COLO668 (cell line): Measurements from ENCODE around the gene FAM162B.
"Not testable (repeated sequence)": the region's sequence is repeated elsewhere in the genome, so short reads cannot be mapped to it uniquely, and the experiment has no call there.

Experiments
- DNase-seq: peaks from one replicate; lab custom pipeline; 2025; ENCODE audit not compliant: unreplicated experiment; lab: John Stamatoyannopoulos, UW

FAM162B gene

DNA sequence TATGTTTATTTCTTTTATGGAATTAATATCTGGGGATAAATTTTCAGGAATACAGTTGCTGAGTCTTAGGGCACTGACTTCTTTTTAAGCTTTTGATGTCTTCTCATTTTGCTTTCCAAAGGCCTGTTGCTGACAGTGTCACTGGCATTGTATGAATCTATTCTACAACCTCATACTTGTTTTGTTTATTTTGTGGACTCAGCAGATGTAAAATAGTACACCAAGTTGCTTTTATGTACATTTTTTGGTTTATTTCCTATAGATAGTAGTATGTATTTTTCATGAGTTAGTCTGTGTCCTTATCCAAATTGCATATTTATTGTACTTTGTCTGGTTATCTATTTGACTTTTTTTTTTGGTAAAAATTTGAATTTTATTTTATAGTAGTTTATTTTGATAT lies 35.0 kb downstream of the FAM162B start:
- DNase-seq = no peak

DNA sequence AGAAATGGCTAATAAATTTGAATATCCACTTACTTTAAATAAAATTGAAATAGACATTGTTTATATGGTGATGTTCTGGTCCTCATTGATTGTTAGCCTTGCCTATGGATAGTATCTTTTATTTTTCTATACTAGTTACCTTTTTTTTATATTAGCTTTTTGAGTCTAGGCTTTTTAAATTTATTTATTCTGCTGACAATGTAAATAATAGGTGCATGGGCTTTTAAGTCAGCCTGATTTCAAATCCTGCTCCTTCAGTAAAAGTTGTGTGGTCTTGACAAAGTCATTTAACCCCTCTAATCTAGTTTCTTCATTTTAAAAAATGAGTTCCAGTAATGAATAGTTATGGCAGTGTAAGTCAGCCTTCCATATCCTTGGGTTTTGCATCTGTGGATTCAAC lies 38.6 kb downstream of the FAM162B start:
- DNase-seq = no peak

DNA sequence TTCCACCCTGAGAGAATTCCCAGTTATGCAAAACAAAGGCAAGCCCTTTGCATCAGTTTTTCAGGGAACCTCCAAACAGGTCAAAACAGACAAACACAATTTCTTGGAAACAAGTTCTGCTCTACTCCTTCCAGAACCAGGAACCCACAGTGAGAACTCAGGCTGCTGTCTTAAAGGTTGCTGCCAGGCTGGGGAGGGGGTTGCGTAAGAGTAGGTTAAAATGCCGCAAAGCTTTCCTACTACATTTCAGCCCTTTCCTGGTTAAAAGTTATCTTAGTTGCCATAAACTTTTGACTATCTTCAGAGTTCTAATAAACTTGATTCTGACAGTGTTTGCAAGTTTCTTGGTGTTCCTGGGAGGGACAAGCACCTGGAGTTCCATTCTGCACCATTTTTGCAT lies 50.8 kb downstream of the FAM162B start:
- DNase-seq = no peak

GRCh38 chr6:116714296-116714695 lies 51.2 kb downstream of the FAM162B start:
- no peak for DNase-seq

DNA sequence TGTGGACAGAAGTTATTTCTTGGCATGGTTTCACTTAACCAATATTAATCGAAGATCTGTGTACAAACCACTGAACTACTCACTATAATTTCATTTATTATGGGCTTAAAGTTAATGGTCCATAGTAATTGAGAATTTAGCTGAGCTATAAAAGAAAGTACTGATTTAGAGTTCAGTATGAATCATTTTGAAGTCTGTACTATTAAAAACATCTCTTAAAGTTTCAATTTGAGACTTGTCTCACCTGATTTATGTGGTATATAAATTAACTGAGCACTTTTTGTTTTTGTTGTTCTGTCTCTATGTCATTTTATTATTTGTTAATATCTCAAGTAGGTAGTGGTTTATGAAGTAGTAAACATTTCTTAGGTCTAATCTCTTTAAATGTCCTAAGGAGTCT lies 59.6 kb downstream of the FAM162B start:
- no peak for DNase-seq

DNA sequence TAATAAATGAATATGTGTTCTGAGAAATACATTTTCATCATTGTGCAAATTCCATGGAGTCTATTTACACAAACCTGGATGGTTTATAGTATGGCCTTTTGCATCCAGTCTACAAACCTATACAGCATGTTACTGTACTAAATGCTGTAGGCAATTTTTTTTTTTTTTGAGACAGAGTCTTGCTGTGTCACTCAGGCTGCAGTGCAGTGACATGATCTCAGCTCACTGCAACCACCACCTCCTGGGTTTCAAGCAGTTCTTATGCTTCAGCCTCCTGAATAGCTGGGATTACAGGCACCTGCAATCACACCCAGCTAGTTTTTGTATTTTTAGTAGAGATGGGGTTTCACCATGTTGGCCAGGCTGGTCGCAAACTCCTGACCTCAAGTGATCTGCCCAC lies 61.6 kb downstream of the FAM162B start:
- not testable (repeated sequence) for DNase-seq
